CD4-positive, alpha-beta T cell treated with Interleukin-15 for 1 hour (primary cell): ENCODE measurements around the gene GNG2.

ENCODE experiments used
- DNase-seq: peaks from one replicate; pipeline ENCODE4 v3.0.0-alpha.2; 2020

GNG2 gene

DNA sequence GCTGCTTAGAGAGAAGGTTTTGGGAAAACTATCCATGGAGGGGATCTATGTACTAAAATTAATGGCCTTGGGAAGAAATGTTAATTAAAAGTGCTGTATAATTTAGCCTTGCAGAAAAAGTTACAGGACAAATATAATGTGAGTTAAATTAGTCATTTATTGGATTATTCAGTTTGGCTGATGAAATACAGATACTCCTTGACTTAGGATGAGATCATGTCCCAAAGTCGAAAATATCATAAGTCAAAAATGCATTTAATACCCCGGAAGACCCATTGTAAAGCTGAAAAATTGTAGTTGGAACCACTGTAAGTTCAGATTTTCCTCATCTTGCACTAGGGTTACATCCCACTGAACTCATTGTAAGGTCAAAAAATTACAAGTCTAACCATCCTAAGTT is 138.7 kb downstream of the GNG2 start:
- no peak for DNase-seq

DNA sequence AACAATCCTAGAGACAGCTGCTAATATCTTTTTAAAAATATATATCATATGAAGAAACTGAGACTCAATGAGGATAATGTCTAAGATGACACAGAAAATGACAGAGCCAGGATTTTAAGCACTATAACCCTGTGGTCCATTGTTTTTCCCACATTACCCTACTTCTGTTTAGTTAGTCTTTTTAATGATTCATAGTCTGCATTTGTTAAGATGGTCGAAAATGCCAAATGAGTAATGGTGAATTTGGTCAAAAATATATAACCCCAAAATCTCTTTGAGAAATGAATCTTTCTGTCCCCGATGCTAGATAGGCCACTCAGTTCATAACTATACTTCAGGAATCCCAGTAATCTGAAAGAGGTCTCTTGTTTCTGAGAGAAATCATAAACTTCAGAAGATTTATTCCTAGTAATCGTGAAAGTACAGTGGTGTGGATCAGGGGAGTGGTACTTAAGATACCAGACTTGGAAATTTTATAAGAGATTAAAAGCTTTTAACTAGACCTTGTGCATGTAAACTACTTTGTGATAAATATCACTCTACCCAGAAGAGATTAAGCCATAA is 139.7 kb downstream of the GNG2 start:
- DNase-seq: no peak

DNA sequence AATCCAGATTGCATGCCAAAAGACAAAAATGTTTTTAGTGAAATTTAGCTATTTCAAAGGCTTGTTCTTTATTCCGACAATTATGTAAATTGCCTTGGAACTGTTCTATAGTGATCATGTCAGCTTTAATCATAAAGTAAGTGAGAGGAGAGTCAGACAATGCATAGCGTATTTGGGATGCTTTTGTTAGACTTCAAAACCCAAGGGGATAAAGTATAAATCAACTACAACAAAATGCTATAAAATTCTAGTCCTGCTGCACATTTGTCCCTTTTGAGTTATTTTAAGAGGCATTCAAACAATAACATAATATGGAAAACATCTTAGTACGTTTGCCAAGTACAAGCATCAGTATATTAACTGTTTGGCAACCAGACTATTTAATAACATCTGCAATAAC is 140.3 kb downstream of the GNG2 start:
- DNase-seq: no peak

DNA sequence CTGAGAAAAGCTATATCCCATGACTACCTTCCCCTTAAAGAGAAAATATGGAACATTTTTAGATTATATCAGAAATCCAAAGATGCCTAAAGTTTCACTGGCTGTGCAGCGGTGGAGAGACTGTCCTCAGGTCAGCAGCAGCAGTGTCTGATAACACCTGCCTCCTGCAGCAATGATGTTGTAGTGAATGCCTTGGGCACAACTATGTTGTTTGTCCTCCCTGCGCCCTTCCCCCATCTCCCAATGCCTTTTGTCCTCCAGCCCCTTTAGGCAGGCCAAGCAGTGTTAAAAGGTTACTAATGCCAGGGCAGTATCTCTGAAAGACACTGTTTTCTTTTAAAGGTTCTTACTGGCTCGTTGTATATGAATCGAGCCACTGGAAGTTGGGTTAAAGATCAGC is 142.1 kb downstream of the GNG2 start:
- DNase-seq: no peak

DNA sequence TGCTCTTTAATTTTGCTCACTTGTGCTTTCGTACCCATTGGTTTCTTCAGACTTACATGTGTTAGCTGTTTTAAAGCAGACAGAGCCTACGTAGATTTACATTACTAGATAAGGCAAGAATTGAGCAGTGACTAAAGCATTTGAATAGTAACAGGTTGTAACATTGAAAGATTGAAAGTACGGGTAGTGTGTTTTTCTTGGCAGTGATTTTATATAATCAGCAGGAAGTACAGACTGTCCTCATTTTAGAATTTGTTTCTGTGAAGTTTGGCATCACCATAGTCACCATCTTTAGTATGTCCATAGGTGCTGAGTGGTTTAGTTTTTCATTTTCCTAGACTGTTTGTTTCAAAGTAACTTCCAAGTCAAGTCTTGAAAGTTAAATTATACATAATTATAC is 142.9 kb downstream of the GNG2 start:
- no peak for DNase-seq

DNA sequence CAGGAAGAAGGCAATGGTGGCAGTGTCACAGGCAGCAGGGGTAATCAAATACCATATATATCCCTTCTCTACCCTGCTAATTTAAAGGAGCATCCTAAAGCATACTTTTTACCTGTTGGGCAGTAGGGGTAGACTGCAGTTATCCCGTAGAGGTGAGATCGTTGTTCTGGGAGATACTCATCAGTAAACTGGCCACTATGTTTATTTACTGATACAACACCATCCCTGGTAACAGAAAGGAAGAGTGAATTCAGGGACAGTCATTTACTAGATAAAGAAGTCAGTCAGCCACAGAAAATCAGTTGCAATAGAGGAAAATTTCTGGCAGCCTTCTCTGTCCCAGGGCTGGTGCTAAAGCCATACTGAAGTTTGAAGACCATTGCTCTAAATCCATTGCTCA is 145.2 kb downstream of the GNG2 start:
- DNase-seq: no peak

DNA sequence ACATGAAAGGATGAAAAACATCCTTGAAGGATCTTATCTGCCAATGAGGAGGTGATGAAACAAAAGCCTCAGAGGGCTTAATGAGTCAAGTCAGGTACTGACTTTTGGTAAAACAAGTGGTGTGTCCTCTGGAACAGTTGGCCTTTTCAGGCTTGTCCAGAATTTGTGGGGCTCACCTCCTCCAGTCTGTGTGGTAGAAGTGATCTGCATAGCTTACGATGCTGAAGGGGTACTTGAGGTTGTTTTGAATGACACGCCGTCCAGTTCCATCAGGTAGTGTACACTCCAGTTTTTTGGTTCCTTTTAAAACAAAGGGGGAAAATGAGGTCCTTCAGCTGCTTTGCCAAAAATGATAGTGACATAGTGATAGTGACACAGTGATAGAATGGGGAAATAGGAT is 145.9 kb downstream of the GNG2 start:
- no peak for DNase-seq

DNA sequence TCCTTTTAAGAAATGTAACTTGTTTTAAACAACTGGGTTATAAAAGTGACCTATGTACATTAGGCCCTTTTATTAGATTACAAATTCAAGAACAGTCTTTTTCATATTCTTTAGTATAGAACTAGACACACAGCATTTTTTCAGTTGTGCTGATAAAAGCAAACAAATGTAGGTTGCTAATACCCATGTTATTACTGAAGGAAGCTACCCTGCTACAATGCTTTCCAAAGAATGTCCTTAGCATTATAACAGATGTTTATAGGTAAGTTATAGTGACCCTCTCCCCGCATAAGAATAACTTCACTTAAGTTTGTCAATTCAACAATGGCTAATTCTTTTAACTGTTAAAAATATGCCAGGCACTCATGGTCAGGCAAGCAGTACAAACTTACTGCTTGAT is 146.8 kb downstream of the GNG2 start:
- no peak for DNase-seq

DNA sequence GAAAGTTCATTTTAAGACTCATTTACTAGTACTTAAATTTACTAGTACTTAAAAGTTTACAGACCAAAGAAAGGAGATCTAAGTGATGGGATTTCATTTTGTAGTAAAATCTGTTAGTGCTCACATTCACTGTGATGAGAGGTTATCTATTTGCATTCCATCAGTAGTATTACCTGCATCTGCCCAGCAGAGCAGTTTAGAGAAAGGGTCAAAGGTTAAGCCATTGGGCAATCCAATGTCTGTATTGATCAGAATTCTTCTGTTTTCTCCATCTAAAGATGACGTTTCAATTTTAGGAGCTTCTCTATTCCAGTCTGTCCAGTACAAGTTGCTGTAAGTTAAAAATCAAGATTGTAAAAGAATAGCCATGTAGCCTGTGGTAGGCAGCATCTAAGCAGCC is 147.2 kb downstream of the GNG2 start:
- DNase-seq: no peak

DNA sequence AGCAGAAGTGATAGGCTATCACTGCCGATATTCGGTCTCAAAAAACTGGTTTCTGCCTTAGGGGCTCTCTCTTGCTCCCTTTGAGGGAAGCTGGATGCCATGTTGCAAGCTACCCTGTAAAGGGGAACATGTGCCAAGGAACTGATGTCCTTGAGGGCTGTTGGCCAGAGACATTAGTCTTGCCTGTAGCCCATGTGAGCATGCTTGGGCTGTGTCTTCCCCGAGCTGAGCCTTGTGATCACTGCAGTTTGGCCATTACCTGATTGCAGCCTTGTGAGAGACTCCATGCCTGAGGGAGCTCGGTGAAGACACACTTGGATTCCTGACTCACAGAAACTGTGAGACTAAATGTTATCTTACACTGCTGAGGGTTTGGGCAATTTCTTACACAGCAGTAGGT is 147.7 kb downstream of the GNG2 start:
- no peak for DNase-seq

DNA sequence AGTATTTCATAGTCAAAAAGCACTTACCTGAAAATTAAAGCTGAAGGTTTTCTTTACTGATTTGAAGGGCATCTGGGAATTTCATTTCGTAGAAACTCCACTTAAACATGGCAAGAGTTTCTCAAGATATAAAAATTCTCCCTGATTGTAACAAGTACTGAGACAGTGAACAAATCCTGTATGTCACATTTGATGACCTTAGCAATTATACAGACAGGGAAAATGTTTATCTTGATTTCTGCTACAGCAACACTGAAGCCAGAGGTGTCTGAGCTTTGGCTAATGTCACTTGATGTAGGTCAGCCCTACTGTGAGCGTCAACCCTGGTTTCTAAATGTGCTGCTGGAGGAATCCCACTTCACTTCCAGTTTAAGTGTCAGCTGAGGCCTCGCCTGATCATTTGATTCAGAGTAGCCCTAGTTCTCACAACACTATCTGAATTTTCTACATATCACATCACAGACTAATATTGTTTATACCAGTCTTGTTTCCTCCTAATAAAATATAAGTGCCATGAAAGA is 149.8 kb downstream of the GNG2 start:
- DNase-seq: no peak

DNA sequence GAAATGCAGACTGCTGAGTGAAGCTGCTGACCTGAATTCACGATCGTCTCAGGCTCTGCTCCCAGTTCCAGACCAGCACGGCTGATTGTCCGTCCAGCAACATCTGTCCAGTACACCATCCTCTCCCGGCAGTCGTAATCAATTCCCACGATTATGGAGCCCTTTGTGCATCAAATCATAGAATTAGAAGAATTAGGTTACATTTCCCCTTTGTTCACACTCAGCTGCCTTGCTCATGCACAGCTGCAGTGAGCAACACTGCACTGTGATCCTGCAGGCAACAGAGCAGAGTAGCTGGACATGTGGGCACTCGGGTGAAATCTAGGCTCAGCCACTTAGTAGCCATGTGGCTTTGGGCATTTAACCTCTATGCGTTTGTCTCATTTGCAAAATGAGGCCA is 151.1 kb downstream of the GNG2 start:
- no peak for DNase-seq

DNA sequence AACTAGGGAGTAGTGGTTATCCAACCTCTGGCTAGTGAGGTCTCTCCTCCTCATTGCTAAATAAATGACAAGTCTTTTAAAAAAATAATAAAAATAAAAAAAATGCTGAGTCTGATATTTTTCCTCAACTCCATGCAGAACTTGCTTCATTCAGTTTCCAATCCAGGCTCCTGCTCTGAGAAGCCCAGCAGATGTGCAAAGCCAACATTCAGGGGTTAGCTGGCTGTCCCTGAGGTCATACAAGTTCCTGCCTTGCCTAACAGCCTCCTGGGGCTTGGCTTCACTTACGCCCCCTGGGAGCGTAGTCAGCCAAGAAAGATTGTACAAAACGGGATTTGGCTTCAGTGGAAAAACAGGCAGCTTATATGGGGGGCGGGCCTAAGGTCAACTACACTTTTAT is 152.2 kb downstream of the GNG2 start:
- DNase-seq: no peak

DNA sequence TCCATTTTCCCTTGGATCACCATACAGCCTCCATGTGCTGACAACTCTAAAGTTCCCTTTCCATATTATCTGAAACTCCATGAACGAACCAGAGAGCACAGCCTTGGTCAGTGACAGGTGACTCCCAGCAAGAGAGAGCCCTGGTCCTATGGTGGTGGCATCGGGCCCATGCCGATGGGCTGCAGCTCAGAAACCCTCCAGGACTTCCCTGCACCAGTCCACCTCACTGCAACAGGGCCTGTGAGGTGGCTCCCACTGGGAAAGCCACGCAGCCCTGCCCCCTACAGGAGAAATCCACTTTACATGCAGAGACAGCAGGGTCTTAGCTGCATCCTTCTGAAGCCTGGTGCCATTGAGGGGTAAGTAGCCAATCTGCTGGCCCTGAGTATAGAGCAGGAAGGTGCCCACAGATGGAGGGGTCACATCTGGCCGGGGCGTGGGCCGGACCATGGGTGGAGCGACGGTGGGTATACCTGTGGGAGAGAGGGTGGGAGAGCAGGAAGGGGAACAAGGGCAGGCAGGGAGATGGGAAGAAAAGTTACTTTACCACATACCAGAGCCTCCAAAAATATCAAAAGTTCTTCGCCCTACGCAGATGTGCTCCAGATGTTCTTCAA is 153.7 kb downstream of the GNG2 start:
- no peak for DNase-seq

DNA sequence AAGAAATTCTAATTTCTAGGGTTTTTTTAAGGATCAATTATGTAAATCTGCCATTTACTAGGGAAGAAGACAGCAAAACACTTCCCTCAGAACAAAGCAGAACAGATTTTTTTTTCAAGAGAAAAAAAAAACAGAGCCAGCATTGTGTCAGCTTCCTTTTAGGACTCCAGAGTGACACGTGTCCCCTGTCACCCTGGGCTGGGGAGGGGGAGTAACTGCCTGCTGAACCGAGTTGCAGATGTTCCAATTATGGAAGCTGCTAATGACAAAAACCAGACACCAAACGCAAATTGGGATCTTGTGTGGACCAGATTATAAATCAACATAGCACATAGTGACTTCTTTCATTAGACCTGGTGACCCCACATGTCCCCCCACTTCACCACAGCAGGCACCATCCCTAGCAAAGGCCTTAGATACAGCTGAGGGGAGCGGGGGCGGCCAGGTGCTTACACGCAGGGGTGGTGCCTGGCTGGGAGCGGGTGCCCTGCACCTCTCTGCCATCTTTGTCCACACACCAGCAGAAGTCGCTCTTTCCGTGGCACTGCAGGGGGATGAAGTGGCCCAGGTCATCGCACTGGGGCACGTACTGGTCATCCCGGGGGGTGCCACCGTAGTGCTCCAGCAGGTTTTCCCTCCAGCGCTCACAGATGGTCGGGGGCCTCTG is 154.3 kb downstream of the GNG2 start:
- DNase-seq: no peak

DNA sequence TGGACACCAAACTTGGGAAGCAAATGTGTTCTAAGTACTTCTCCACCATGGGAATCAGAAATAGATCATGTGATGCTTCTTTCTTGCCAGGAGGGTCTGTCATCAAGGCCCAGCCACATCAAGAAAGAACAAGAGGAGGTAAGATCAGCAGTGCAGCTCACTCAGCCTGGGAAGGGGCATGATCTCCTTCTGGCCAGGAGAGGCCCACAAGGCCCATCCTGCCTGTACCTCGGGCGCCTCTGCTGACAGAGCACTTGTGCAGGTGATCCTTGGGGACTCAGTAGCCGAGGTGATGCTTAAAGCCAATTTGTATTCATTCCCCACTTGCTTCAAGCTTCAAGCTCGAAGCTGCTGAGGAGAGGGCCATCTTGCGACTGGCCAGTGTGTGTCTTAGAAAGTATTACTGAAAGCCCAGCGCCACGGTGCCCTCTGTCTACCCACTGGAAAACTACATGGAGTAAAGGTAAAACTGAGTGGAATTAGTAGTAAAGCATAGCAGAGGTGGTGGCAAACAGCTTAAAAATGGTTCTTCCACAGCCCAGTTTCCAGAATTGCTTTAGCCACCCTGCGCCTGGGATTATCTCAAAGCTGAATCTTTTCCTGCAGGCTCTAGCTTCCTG is 155.1 kb downstream of the GNG2 start:
- DNase-seq: no peak

DNA sequence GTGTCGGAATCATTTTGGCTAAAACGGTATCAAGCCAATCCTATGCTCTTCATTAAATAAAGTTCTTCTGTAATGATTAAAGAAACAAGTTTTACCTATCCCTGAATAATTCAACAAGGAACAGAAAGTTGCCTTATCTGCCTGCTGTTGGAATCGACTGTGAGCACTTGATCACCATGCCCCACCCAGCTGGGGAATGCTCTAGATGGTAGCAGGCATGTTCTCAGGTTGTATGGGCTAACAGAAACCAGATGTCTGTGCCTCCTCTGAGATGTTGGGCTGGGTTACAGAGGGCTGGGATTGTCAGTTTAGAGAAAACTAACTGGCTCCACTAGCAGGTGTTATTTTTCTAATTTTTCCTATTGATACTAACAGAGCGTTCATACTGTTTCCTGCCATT is 157.8 kb downstream of the GNG2 start:
- no peak for DNase-seq

DNA sequence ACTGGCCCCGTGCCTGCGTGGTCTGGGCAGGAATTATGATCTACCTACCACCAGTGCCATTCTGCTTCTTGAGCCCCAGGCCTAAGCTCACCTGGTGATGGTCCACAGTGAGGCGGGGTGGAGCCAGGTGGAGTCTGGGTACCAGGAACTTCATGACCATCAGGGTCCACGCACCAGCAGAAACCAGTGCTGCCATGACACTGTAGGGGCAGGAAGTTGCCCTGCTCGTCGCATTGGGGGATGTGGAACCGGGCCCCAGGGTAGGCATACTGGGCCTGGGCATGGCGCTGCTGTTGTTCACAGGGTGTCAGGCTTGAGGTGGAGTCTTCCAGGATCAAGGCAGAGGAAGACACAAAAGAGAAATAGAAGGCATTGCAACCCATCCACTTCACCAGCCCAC is 158.6 kb downstream of the GNG2 start:
- DNase-seq: no peak
